ENCODE results near the gene WDR87. TPM values are rescaled to one million over a fixed set of nuclear protein-coding genes. Genes with fewer than 3 reads are reported as not detected.

The WDR87 gene
- total and polyA plus RNA-seq, 2 of the 8 experiments (the other 6 are each of a cell fraction or from before 2014, with no cell fraction given), result not detected

- TF ChIP-seq CBX5 (IDR thresholded peaks at IDR 0.05; ENCODE audit: low read depth, low read length), result no peak
- no peak for TF ChIP-seq TBP (IDR thresholded peaks at IDR 0.05; ENCODE audit: low read depth, low read length)
- TF ChIP-seq GTF2F1 (IDR thresholded peaks at IDR 0.05; ENCODE audit: borderline replicate concordance, low read depth, low read length), result no peak
- no peak for TF ChIP-seq YY1 (IDR thresholded peaks at IDR 0.05; ENCODE audit: low read depth, low read length)
- no peak for TF ChIP-seq KDM5A (IDR thresholded peaks at IDR 0.05; ENCODE audit: low read length)
These were observed 30.4 kb downstream of the WDR87 start (continued) for GRCh38 chr19:37876032-37876431.

Measured in H1 (cell line).